D721Med (cell line): ENCODE results near the gene LDB2.

ENCODE experiments used
- DNase-seq: peaks from one replicate; pipeline ENCODE4 v3.0.0; 2011; ENCODE audit warnings: low spot score; ENCODE audit not compliant: insufficient read length
- FAIRE-seq: peaks from 2 replicates; lab custom pipeline; 2011; peaks lifted over from hg19 to GRCh38; lab: Jason Lieb, UNC
- TF ChIP-seq, protein P1 (sequence below): IDR thresholded peaks from 2 replicates; pipeline ENCODE4 v1.5.1; 2012; ENCODE audit warnings: mild to moderate bottlenecking, control low read depth; ENCODE audit not compliant: insufficient read depth; ENCODE audit errors: missing control alignments

Gene LDB2

DNA sequence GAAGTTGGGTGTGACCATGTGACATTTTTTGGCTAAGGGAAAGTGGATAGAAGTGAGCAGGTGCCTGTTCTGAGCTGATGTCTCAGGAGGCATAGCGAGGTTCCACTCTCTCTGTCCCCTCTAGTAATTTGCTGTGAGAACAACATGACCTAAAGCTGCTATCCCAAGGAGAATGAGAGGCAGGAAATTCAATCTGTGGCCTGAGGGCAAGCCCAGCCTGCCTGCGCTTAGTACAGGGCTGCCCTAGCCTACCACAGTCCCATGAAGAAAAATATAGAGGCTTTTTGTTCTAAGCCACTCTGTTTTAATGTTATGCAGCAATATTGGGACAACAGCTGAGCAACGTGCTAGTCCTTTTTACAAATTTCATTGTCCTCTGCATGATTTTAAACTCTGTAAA lies 193.1 kb downstream of the LDB2 start:
- TF ChIP-seq, protein P1, sequence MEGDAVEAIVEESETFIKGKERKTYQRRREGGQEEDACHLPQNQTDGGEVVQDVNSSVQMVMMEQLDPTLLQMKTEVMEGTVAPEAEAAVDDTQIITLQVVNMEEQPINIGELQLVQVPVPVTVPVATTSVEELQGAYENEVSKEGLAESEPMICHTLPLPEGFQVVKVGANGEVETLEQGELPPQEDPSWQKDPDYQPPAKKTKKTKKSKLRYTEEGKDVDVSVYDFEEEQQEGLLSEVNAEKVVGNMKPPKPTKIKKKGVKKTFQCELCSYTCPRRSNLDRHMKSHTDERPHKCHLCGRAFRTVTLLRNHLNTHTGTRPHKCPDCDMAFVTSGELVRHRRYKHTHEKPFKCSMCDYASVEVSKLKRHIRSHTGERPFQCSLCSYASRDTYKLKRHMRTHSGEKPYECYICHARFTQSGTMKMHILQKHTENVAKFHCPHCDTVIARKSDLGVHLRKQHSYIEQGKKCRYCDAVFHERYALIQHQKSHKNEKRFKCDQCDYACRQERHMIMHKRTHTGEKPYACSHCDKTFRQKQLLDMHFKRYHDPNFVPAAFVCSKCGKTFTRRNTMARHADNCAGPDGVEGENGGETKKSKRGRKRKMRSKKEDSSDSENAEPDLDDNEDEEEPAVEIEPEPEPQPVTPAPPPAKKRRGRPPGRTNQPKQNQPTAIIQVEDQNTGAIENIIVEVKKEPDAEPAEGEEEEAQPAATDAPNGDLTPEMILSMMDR, result no peak
- DNase-seq (no peak), FAIRE-seq (no peak)

DNA sequence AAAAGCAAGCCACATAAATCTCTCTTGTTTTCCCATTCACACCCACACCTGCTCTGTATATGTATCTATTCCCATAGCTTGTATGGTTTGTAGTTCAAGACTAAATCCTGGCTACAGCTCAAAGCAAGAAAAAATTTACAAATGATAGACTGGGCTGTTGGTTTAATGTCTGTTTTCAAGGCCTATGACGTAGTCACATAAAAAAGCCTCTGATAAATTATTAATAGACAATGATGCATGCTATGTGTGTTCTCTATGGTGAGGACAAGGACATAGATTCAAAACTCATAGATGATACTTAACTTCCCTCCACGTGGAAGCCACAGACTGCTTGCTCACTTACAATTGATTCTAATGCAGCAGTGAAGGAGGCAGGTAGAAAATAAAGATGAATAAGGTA lies 194.0 kb downstream of the LDB2 start:
- TF ChIP-seq, protein P1, result no peak
- FAIRE-seq (no peak), DNase-seq (no peak)

DNA sequence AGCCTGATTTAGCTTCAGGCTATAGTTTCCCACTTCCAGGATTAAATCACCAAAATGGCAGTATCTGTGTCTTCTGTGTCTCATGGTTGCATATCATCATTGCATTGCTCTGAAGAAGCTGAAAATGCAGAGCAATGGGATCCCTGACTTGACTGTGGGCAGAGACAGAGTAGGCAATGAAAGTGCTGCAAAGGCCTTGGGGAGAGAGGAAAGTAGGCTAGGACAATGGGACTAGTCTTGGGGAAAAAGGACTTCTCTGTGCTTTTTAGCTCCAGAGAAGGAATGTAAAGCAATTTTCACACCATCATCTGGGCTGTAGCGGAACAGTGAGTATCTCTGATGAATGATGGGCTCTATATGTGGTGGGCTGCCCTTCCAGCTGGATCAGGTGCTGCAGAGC lies 202.5 kb downstream of the LDB2 start:
- TF ChIP-seq, protein P1, result no peak
- DNase-seq (no peak), FAIRE-seq (no peak)

DNA sequence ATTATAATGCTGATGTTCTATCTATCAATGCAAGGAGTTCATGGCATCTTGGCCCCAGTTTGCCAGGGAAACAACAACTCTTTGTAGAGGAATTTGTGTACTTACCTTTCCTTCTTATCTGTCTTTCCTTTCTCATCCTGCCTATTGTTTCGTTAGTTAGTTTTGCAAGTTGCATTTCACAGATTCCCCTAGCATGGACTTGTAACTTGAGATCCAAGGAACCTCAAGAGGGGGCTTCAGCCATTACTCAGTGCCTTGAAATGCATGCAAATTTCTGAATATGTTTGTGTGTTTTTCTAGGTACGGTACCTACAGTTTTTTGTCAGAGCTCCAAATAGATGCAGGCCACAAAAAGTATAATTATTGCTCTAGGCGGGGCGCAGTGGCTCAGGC lies 203.6 kb downstream of the LDB2 start:
- FAIRE-seq (no peak), DNase-seq (no peak)
- TF ChIP-seq, protein P1, result no peak

DNA sequence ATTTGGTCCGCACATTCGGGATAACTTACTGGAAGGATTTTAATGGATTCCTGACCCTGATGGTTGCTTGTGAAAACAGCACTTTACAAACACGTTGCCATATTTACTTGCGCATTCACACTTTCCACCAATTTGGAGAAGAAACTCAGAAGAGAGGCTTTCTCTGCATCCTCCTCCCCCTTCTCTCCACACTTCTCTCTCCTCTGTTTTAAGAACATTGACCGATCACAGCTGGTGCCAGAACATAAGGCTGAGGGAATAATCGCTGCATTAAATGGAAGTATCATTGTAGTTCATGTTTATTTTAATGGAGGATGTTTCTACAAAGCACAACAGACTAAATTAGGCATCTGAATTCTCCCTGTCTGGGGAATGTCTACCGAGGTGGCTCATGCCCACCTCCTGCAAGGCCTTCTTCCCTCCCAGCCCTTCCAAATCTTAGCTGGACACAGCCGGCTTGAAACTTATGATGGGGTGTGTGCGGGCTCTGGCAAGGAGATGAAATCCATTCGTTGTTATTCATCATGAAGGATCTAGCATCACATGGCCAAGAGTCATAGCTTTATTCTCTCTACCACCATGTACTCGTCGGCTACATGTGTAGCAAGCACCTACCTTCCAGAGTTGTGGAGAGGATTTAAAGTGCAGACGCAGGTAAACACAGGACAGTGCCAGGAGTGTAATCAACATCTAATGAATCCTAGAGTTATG lies 204.1 kb downstream of the LDB2 start:
- FAIRE-seq, result no peak
- TF ChIP-seq, protein P1, result no peak
- no peak for DNase-seq

DNA sequence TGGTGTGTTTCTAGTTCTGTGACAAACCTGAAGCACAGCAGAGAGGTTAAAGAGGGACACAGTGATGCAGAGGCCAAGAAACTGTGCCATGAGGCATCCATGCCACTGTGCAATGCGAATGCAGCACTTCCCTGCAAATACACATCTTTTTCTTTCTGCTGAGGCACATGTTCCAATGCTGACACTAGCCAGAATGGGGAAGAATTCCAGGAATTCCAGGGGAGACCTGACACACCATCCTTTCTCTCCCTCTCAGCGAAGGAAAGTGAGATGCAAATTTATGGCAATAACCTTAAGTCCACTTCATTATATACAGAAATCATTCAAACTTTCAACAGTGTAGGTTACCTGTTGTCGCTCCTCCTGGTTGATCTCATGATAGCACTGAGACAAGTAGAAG lies 204.8 kb downstream of the LDB2 start:
- DNase-seq (no peak), FAIRE-seq (no peak)
- TF ChIP-seq, protein P1, result no peak

DNA sequence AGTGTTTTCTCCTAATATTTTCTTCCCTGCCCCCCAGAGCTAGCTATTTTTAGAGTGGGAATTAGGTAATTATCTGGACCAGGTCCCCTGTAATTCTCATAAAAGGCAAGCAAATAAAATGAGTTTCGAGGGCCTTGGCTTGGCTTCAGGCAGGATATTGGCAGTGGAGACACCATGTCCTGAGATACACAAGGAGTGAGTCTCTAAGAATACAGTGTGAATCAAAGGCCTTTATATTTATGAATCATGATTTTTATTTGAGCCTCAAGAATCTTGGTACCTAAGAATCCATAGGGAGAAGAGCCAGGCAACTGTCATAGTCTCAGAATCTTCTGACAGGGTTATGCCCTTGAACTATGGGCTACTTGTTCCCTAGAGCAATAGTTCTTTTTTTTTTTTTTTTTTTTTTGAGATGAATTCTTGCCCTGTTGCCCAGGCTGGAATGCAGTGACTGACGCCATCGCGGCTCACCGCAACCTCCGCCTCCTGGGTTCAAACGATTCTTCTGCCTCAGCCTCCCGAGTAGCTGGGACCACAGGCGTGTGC lies 205.4 kb downstream of the LDB2 start:
- no peak for FAIRE-seq
- DNase-seq, result no peak
- TF ChIP-seq, protein P1, result no peak
